Stimulated activated CD8-positive, alpha-beta memory T cell treated with anti-CD3 and anti-CD28 coated beads, Interleukin-12 subunit alpha, Interleukin-12 subunit beta, amount 100 ng/mL, for 24 hours (primary cell): ENCODE measurements around the gene PPP2R2C.

Source experiments
- DNase-seq: peaks from one replicate; pipeline ENCODE4 v3.0.0-alpha.2; 2020; ENCODE audit errors: extremely low read depth

PPP2R2C gene

GRCh38 chr4:6332042-6332668 lies 140.3 kb downstream of the PPP2R2C start:
- no peak for DNase-seq

GRCh38 chr4:6331468-6331867 lies 140.9 kb downstream of the PPP2R2C start:
- no peak for DNase-seq

- no peak for DNase-seq
Observed at GRCh38 chr4:6331018-6331417, 141.4 kb downstream of the PPP2R2C start.

- DNase-seq = no peak
Observed at GRCh38 chr4:6330384-6330767, 142.0 kb downstream of the PPP2R2C start.

GRCh38 chr4:6329478-6330383 lies 142.7 kb downstream of the PPP2R2C start:
- DNase-seq = no peak

GRCh38 chr4:6328526-6328925 lies 143.9 kb downstream of the PPP2R2C start:
- no peak for DNase-seq

GRCh38 chr4:6327220-6327917 lies 145.0 kb downstream of the PPP2R2C start:
- DNase-seq = peak; percentile 35

- DNase-seq = no peak
Observed at GRCh38 chr4:6326312-6327060, 145.9 kb downstream of the PPP2R2C start.

GRCh38 chr4:6325788-6326290 lies 146.6 kb downstream of the PPP2R2C start:
- DNase-seq = no peak

GRCh38 chr4:6324999-6325787 lies 147.2 kb downstream of the PPP2R2C start:
- no peak for DNase-seq

- DNase-seq = no peak
Observed at GRCh38 chr4:6324461-6324998, 147.9 kb downstream of the PPP2R2C start.

- DNase-seq = no peak
Observed at GRCh38 chr4:6322761-6323566, 149.4 kb downstream of the PPP2R2C start.

- no peak for DNase-seq
Observed at GRCh38 chr4:6322067-6322760, 150.2 kb downstream of the PPP2R2C start.

GRCh38 chr4:6321361-6321760 lies 151.1 kb downstream of the PPP2R2C start:
- DNase-seq = no peak

- no peak for DNase-seq
Observed at GRCh38 chr4:6320663-6321062, 151.8 kb downstream of the PPP2R2C start.

- no peak for DNase-seq
Observed at GRCh38 chr4:6319530-6320150, 152.8 kb downstream of the PPP2R2C start.

- no peak for DNase-seq
Observed at GRCh38 chr4:6318206-6318605, 154.2 kb downstream of the PPP2R2C start.

- no peak for DNase-seq
Observed at GRCh38 chr4:6316461-6317003, 155.9 kb downstream of the PPP2R2C start.
